ENCODE results near the gene TMED10.

GRCh38 chr14:75181293-75182062 is 5.1 kb upstream of the TMED10 start:
- TF ChIP-seq CTCF (IDR thresholded peaks at IDR 0.05), result no peak
- no peak for TF ChIP-seq EP300 (IDR thresholded peaks at IDR 0.05)
- no peak for TF ChIP-seq POLR2A (IDR thresholded peaks at IDR 0.05)
